ENCODE data around the gene LAMA3.

DNA sequence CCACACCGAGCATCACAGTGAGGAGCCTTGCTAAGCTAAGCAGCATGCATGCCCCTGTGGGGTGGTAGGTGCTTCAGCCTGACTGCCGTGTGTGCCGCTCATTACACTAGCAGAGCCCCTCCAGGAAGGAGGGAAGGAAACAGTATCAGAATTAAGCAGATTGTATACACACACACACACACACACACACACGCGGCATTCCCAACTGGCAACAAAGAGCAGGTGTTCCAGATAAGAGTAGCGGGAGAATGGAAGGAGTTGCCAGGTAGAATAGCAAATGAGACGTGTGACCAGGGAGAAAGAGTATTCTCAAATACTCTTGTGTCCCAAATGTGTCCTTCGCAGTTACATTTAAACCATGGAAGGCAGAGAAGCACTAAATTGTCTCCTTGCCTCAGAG, 277.7 kb downstream of the LAMA3 start:
- TF ChIP-seq SP1 (IDR thresholded peaks at IDR 0.05) (no peak), TAF1 (conservative IDR thresholded peaks at IDR 0.05) (no peak)
- TF ChIP-seq, protein P1, sequence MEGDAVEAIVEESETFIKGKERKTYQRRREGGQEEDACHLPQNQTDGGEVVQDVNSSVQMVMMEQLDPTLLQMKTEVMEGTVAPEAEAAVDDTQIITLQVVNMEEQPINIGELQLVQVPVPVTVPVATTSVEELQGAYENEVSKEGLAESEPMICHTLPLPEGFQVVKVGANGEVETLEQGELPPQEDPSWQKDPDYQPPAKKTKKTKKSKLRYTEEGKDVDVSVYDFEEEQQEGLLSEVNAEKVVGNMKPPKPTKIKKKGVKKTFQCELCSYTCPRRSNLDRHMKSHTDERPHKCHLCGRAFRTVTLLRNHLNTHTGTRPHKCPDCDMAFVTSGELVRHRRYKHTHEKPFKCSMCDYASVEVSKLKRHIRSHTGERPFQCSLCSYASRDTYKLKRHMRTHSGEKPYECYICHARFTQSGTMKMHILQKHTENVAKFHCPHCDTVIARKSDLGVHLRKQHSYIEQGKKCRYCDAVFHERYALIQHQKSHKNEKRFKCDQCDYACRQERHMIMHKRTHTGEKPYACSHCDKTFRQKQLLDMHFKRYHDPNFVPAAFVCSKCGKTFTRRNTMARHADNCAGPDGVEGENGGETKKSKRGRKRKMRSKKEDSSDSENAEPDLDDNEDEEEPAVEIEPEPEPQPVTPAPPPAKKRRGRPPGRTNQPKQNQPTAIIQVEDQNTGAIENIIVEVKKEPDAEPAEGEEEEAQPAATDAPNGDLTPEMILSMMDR (IDR thresholded peaks at IDR 0.05; ENCODE audit: low read depth, low read length, missing input control) = no peak
